Esophagus (tissue), 2 donors: ENCODE data around the gene BCAR3. TPM values are rescaled to one million over a fixed set of nuclear protein-coding genes. Genes with fewer than 3 reads are reported as not detected.

Experiments
- H3K27ac ChIP-seq, 2 donors: one replicate each; pipeline ENCODE4 v1.5.1; 2013; ENCODE audit warnings: low read depth in 2 of 2, mild to moderate bottlenecking in 2 of 2, inconsistent platforms in 1 of 2, low read length in 1 of 2, moderate library complexity in 1 of 2
- H3K27me3 ChIP-seq, 2 donors: one replicate each; pipeline ENCODE4 v1.6.1; 2013; ENCODE audit warnings: low read length in 2 of 2, control low read depth in 1 of 2, mild to moderate bottlenecking in 1 of 2; ENCODE audit not compliant: insufficient read depth in 2 of 2, control insufficient read depth in 1 of 2
- H3K36me3 ChIP-seq, 2 donors: one replicate each; pipeline ENCODE4 v1.6.1; 2013; ENCODE audit warnings: low read length in 1 of 2; ENCODE audit not compliant: control insufficient read depth in 2 of 2, insufficient read depth in 2 of 2
- H3K4me1 ChIP-seq, 2 donors: one replicate each; pipeline ENCODE4 v1.6.1; 2013; ENCODE audit warnings: low read length in 1 of 2; ENCODE audit not compliant: control insufficient read depth in 2 of 2, insufficient read depth in 2 of 2
- H3K4me3 ChIP-seq, 2 donors: one replicate each; pipeline ENCODE4 v1.5.1; 2013; ENCODE audit warnings: low read length in 2 of 2, mild to moderate bottlenecking in 2 of 2, low read depth in 1 of 2, moderate library complexity in 1 of 2
- H3K9me3 ChIP-seq, 2 donors: one replicate each; pipeline ENCODE4 v1.6.1; 2013; ENCODE audit warnings: mild to moderate bottlenecking in 2 of 2, low read depth in 1 of 2, low read length in 1 of 2, moderate library complexity in 1 of 2; ENCODE audit not compliant: control insufficient read depth in 2 of 2, insufficient read depth in 1 of 2
- WGBS, 2 donors: extraction: QIAGEN DNeasy Blood & Tissue Kit; methylation state at CpG; one replicate each; pipeline ENCODE4 v1.1.7; 2013; 5-methylcytosine and 5-hydroxymethylcytosine counted together
- polyA plus RNA-seq, 2 donors: library from polyadenylated mRNA; stranded (reverse); fragments of 200-250 nt; gene quantifications; one replicate each; pipeline ENCODE4 v1.2.3, GENCODE V29; 2013
- donor health status: healthy with polysubstance abuse.
- donor health status: Bipolar disorder and iron deficiency.

The BCAR3 gene
- polyA plus RNA-seq, 2 donors, result 7.5 to 9.4 TPM

- no peaks in the 10 kb centered on the region for H3K36me3 ChIP-seq
- no peak overlapping the region for H3K27ac ChIP-seq
- H3K9me3 ChIP-seq, result no peaks in the 10 kb centered on the region
- 71 to 76% methylated on average over 2 of the region's 2 CpGs for WGBS, 2 donors
- H3K4me3 ChIP-seq, result no peak overlapping the region
- peaks cover 5 to 7% of the 10 kb centered on the region in 2 donors for H3K4me1 ChIP-seq
- H3K27me3 ChIP-seq, result no peaks in the 10 kb centered on the region
Measured at GRCh38 chr1:93673163-93673829, 8.3 kb downstream of the BCAR3 start.

GRCh38 chr1:93672477-93673162 is 9.0 kb downstream of the BCAR3 start:
- 75 to 85% methylated on average over 5 of the region's 5 CpGs for WGBS, 2 donors
- Histone ChIP-seq H3K4me1 (peaks cover 5 to 7% of the 10 kb centered on the region in 2 donors), H3K27me3 (no peaks in the 10 kb centered on the region), H3K36me3 (no peaks in the 10 kb centered on the region), H3K4me3 (no peak overlapping the region), H3K27ac (peak overlapping the region; percentile 6 to 59), H3K9me3 (no peaks in the 10 kb centered on the region)

- H3K27ac ChIP-seq, result peak overlapping the region in 1 of 2 donors; percentile 59
- 41 to 57% methylated on average over 1 of the region's 1 CpG for WGBS, 2 donors
- H3K4me3 ChIP-seq, result no peak overlapping the region
Measured at GRCh38 chr1:93672069-93672468, 9.6 kb downstream of the BCAR3 start.

GRCh38 chr1:93671099-93671621 is 10.5 kb downstream of the BCAR3 start:
- WGBS, 2 donors, result 93 to 96% methylated on average over 11 of the region's 11 CpGs
- Histone ChIP-seq H3K4me3 (no peak overlapping the region), H3K27ac (no peak overlapping the region), H3K27me3 (no peaks in the 10 kb centered on the region), H3K36me3 (no peaks in the 10 kb centered on the region), H3K4me1 (peaks cover 7 to 9% of the 10 kb centered on the region in 2 donors), H3K9me3 (no peaks in the 10 kb centered on the region)

More at GRCh38 chr1:93672069-93672468, 9.6 kb downstream of the BCAR3 start:
- H3K27me3 ChIP-seq, result no peaks in the 10 kb centered on the region
- no peaks in the 10 kb centered on the region for H3K36me3 ChIP-seq
- no peaks in the 10 kb centered on the region for H3K9me3 ChIP-seq
- H3K4me1 ChIP-seq, result peaks cover 6 to 7% of the 10 kb centered on the region in 2 donors

GRCh38 chr1:93670141-93670540 is 11.5 kb downstream of the BCAR3 start:
- no peaks in the 10 kb centered on the region for H3K36me3 ChIP-seq
- no peak overlapping the region for H3K27ac ChIP-seq
- H3K4me1 ChIP-seq, result peaks cover 7 to 12% of the 10 kb centered on the region in 2 donors
- 50 to 54% methylated on average over 1 of the region's 1 CpG for WGBS, 2 donors
- no peaks in the 10 kb centered on the region for H3K27me3 ChIP-seq
- no peak overlapping the region for H3K4me3 ChIP-seq
- H3K9me3 ChIP-seq, result no peaks in the 10 kb centered on the region

- H3K9me3 ChIP-seq, result no peaks in the 10 kb centered on the region
- H3K4me1 ChIP-seq, result peaks cover 7 to 12% of the 10 kb centered on the region in 2 donors
- no peak overlapping the region for H3K27ac ChIP-seq
- no peak overlapping the region for H3K4me3 ChIP-seq
- 62 to 80% methylated on average over 4 of the region's 4 CpGs for WGBS, 2 donors
- H3K36me3 ChIP-seq, result no peaks in the 10 kb centered on the region
- no peaks in the 10 kb centered on the region for H3K27me3 ChIP-seq
Measured at GRCh38 chr1:93669369-93669768, 12.3 kb downstream of the BCAR3 start.

GRCh38 chr1:93668951-93669350 is 12.7 kb downstream of the BCAR3 start:
- WGBS, 2 donors, result 92% methylated on average over 5 of the region's 5 CpGs
- H3K27me3 ChIP-seq, result no peaks in the 10 kb centered on the region
- H3K27ac ChIP-seq, result no peak overlapping the region
- peaks cover 7 to 12% of the 10 kb centered on the region in 2 donors for H3K4me1 ChIP-seq
- H3K9me3 ChIP-seq, result no peaks in the 10 kb centered on the region
- H3K36me3 ChIP-seq, result no peaks in the 10 kb centered on the region
- H3K4me3 ChIP-seq, result no peak overlapping the region

- Histone ChIP-seq H3K27me3 (no peaks in the 10 kb centered on the region), H3K27ac (no peak overlapping the region), H3K4me1 (peaks cover 7 to 12% of the 10 kb centered on the region in 2 donors), H3K9me3 (no peaks in the 10 kb centered on the region), H3K36me3 (no peaks in the 10 kb centered on the region), H3K4me3 (no peak overlapping the region)
- WGBS, 2 donors, result 92 to 99% methylated on average over 5 of the region's 5 CpGs
Measured at GRCh38 chr1:93668121-93668520, 13.5 kb downstream of the BCAR3 start.

GRCh38 chr1:93667642-93668041 is 14.0 kb downstream of the BCAR3 start:
- 87 to 93% methylated on average over 4 of the region's 4 CpGs for WGBS, 2 donors
- Histone ChIP-seq H3K9me3 (no peaks in the 10 kb centered on the region), H3K4me3 (no peak overlapping the region), H3K27ac (no peak overlapping the region), H3K36me3 (no peaks in the 10 kb centered on the region), H3K4me1 (peaks cover 5 to 12% of the 10 kb centered on the region in 2 donors), H3K27me3 (no peaks in the 10 kb centered on the region)
